ENCODE results near the gene HIVEP3.

HIVEP3 gene

DNA sequence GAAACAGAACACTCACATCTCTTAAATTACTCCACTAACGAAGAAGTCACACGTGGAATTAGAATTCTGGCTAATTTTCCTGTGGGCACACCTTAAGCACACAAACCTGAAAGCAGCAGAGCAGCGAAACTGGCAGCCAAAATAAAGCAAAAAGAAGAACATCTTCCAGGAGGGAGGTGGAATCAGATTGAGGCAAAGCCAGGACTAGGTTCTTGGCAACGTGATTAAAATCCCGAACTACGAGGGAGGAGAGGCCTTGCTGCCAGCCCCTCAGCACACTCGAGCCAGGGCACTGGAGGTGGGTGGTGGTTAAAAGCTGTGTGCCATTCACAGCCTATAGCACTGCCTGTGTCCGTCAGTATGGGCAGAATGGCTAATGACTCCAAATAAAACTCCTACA, 58.0 kb downstream of the HIVEP3 start:
- H3F3A ChIP-seq (ENCODE audit: insufficient read depth, low read length): no peaks in the 10 kb centered on the region
- H3K4me1 ChIP-seq (ENCODE audit: low read length): no peaks in the 10 kb centered on the region
- TF ChIP-seq EZH2 (optimal IDR thresholded peaks at IDR 0.05; ENCODE audit: low read depth, low read length): no peak
- TF ChIP-seq, protein P1, sequence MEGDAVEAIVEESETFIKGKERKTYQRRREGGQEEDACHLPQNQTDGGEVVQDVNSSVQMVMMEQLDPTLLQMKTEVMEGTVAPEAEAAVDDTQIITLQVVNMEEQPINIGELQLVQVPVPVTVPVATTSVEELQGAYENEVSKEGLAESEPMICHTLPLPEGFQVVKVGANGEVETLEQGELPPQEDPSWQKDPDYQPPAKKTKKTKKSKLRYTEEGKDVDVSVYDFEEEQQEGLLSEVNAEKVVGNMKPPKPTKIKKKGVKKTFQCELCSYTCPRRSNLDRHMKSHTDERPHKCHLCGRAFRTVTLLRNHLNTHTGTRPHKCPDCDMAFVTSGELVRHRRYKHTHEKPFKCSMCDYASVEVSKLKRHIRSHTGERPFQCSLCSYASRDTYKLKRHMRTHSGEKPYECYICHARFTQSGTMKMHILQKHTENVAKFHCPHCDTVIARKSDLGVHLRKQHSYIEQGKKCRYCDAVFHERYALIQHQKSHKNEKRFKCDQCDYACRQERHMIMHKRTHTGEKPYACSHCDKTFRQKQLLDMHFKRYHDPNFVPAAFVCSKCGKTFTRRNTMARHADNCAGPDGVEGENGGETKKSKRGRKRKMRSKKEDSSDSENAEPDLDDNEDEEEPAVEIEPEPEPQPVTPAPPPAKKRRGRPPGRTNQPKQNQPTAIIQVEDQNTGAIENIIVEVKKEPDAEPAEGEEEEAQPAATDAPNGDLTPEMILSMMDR (IDR thresholded peaks at IDR 0.05; ENCODE audit: low read length): no peak
- no peak overlapping the region for H2AFZ ChIP-seq (ENCODE audit: low read length)
- no peaks in the 10 kb centered on the region for H3K9me3 ChIP-seq (replicated peaks; ENCODE audit: insufficient read depth, low read length)
- H4K20me1 ChIP-seq (ENCODE audit: insufficient read depth, low read length): no peaks in the 10 kb centered on the region
- no peak overlapping the region for H3K27ac ChIP-seq (ENCODE audit: low read length)
- H3K9ac ChIP-seq (ENCODE audit: low read length): no peak overlapping the region
- H3K36me3 ChIP-seq (replicated peaks; ENCODE audit: insufficient read depth, low read length): no peaks in the 10 kb centered on the region
- H3K9me2 ChIP-seq (replicated peaks; ENCODE audit: insufficient read depth, low read length): no peaks in the 10 kb centered on the region
- H3K4me2 ChIP-seq (ENCODE audit: low read depth, low read length): no peak overlapping the region
- no peaks in the 10 kb centered on the region for H3K27me3 ChIP-seq (replicated peaks; ENCODE audit: insufficient read depth, low read length)
- H3K79me2 ChIP-seq (ENCODE audit: low read length): no peaks in the 10 kb centered on the region
- H3K4me3 ChIP-seq (ENCODE audit: low read length): no peak overlapping the region
- DNase-seq: no peak

DNA sequence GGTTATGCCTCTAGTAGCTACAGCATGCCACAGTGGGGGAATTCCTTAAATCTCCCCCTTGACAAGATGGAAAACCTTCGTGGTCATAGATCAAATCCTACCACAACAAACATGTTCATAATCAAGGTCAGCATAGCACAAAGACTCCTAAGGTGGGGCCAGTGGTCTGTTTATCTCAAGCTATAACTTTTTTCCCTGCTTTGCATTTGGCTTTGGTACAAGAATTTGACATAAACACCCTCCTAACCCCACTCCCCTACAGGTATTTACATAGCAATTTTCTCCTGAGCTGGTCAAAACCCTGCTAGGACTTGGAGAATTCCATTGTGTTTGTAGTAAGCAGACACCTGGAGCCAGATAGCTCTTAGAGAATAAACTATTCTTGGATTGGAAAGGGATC, 58.5 kb downstream of the HIVEP3 start:
- no peaks in the 10 kb centered on the region for H3K36me3 ChIP-seq (replicated peaks; ENCODE audit: insufficient read depth, low read length)
- no peak overlapping the region for H3K4me2 ChIP-seq (ENCODE audit: low read depth, low read length)
- no peaks in the 10 kb centered on the region for H3K9me3 ChIP-seq (replicated peaks; ENCODE audit: insufficient read depth, low read length)
- H2AFZ ChIP-seq (ENCODE audit: low read length): no peak overlapping the region
- H3F3A ChIP-seq (ENCODE audit: insufficient read depth, low read length): no peaks in the 10 kb centered on the region
- H3K4me1 ChIP-seq (ENCODE audit: low read length): no peaks in the 10 kb centered on the region
- H4K20me1 ChIP-seq (ENCODE audit: insufficient read depth, low read length): no peaks in the 10 kb centered on the region
- no peaks in the 10 kb centered on the region for H3K27me3 ChIP-seq (replicated peaks; ENCODE audit: insufficient read depth, low read length)
- TF ChIP-seq, protein P1 (IDR thresholded peaks at IDR 0.05; ENCODE audit: low read length): no peak
- TF ChIP-seq EZH2phosphoT487 (IDR thresholded peaks at IDR 0.05; ENCODE audit: low read length): no peak
- no peak for TF ChIP-seq EZH2 (optimal IDR thresholded peaks at IDR 0.05; ENCODE audit: low read depth, low read length)
- H3K9me2 ChIP-seq (replicated peaks; ENCODE audit: insufficient read depth, low read length): no peaks in the 10 kb centered on the region
- H3K9ac ChIP-seq (ENCODE audit: low read length): no peak overlapping the region
- no peak for DNase-seq
- no peak overlapping the region for H3K4me3 ChIP-seq (ENCODE audit: low read length)
- no peak overlapping the region for H3K27ac ChIP-seq (ENCODE audit: low read length)
- H3K79me2 ChIP-seq (ENCODE audit: low read length): no peaks in the 10 kb centered on the region

DNA sequence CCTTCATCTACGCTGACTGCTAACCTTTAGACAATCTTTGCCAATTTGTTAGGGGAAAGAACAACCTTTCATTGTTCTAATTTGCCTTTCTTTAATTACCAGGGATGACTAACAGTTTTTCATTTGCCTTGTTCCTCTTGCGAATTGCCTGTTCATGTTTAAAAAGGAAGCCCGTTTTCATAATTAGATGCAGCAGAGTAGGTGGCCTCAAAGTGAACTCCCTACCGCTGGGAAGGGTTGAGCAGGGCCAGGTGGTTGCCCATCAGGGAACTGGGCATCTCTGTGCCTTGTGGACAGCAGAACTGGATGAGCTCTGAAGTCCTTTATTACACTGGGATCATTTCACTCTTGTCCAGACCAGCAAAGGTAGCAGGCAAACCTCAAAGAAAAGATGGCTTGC, 59.0 kb downstream of the HIVEP3 start:
- H3K36me3 ChIP-seq (replicated peaks; ENCODE audit: insufficient read depth, low read length): no peaks in the 10 kb centered on the region
- no peaks in the 10 kb centered on the region for H3K9me3 ChIP-seq (replicated peaks; ENCODE audit: insufficient read depth, low read length)
- no peaks in the 10 kb centered on the region for H3K4me1 ChIP-seq (ENCODE audit: low read length)
- no peak overlapping the region for H3K4me3 ChIP-seq (ENCODE audit: low read length)
- DNase-seq: no peak
- H3K79me2 ChIP-seq (ENCODE audit: low read length): no peaks in the 10 kb centered on the region
- H3K4me2 ChIP-seq (ENCODE audit: low read depth, low read length): no peak overlapping the region
- H3K27ac ChIP-seq (ENCODE audit: low read length): no peak overlapping the region
- no peak overlapping the region for H3K9ac ChIP-seq (ENCODE audit: low read length)
- H4K20me1 ChIP-seq (ENCODE audit: insufficient read depth, low read length): no peaks in the 10 kb centered on the region
- H3K9me2 ChIP-seq (replicated peaks; ENCODE audit: insufficient read depth, low read length): no peaks in the 10 kb centered on the region
- H3F3A ChIP-seq (ENCODE audit: insufficient read depth, low read length): no peaks in the 10 kb centered on the region
- TF ChIP-seq EZH2phosphoT487 (IDR thresholded peaks at IDR 0.05; ENCODE audit: low read length): no peak
- no peak for TF ChIP-seq EZH2 (optimal IDR thresholded peaks at IDR 0.05; ENCODE audit: low read depth, low read length)
- TF ChIP-seq, protein P1 (IDR thresholded peaks at IDR 0.05; ENCODE audit: low read length): no peak
- H3K27me3 ChIP-seq (replicated peaks; ENCODE audit: insufficient read depth, low read length): no peaks in the 10 kb centered on the region
- no peak overlapping the region for H2AFZ ChIP-seq (ENCODE audit: low read length)
